HG03558 (cell line): ENCODE data around the gene NRN1L.
A peak's percentile ranks its signal among the peaks of the same experiment; 100 is the strongest.

Source experiments
- ATAC-seq: cut with Tn5 transposase; IDR thresholded peaks from one replicate; pipeline ENCODE4 v1.9.1; 2021; ENCODE audit warnings: moderate number of reproducible peaks; ENCODE audit not compliant: unreplicated experiment; ENCODE audit errors: extremely low read depth

Gene NRN1L

DNA sequence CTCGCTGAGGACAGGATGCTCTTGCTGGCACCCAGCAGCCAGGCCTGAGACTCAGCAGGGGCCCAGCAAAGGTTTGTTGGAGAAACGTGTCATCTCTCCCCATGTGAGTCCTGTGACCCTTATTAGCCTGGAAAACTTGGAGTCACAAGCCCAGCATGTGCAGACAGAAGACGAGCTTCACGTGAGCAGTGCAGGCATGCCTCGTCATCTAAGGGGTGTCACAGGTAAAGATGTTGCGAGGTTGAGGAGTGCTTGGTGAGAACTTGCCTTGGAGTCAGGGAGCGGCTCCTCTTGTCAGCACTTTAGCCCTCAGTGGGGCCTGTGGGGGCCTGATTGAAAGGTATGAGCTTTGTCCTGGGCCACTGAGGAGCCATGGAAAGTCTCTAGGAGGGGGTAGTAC, 49.1 kb downstream of the NRN1L start:
- no peak for ATAC-seq

DNA sequence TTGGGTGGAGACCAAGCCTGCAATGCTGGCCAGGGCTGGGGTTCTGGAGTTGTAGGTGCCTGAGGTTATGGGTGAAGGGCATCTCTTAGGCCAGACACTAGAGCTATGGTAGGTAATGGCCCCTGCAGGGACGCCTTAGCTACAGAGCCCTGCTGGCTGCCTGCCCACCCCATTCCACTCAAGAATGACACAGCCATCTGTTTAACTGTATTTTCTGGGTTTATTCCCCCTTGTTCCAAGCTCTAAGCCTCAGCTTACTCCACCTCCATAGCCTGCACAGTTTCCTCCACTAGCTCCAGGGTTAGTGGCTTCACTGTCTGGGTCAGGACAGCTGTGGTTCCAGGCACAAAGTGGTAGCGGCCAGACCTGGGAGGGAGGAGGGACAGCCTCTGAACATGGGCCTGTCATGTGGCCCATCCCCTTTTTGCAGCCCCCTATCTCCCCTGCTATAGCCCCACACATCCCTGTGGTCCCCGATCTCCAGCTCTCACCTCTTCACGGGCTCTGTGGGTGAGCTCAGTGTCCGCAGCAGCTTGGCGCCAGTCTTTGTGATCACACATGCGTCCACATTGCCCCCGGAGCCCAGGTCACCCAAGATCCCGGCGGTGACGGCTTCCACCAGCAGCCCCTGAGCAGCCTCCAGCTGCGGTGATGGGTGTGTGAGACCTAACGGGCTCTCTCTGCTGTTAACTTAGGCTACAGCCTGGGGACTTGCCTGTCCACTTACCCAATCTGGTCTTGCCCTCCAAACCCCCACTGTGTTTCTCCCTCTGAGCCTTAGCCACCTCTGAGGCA, 49.8 kb downstream of the NRN1L start:
- no peak for ATAC-seq

GRCh38 chr16:67935101-67935401, 50.4 kb downstream of the NRN1L start:
- no peak for ATAC-seq

DNA sequence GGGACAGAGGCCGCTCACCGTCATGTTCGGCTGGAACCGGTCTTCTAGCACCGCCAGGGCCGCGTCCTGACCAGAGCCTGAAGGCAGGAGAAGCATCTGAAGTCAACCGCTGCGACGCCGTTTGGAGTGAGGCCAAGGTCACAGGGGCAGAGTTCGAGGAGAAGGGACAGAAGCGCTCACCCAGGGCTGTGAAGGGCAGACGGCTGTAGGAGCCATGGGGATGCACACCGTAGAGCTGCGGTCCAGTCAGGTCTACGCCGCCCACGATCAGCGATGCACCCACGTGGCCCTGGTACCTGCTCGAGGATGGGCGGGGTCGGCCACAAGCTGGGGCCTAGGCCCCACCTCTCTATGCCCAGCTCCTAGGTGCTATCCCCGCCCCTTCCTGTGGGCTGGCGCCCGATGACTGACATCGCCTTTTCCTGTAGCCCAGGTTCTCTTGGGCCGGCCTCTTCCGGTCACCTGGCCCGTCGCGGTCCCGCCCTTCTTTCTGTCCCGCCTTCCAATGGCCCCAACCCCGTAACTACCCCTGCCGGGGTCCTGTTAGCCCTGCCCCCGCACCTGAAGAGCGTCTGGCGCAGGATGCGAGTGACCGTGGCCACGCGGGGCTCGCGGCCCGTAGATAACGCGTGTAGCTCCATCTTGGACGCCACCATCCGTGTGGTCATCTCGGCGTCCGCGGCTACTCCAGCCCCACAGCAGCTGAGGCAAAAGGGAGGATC, 50.9 kb downstream of the NRN1L start:
- peak; percentile 51 for ATAC-seq
